CD4-positive, alpha-beta T cell (primary cell): ENCODE results near the gene CORT. TPM values are rescaled to one million over a fixed set of nuclear protein-coding genes. Genes with fewer than 3 reads are reported as not detected.

Experiments
- ATAC-seq: fragments of 200-7000 bp; cut with Tn5 transposase; one replicate; pipeline ENCODE4 v1.10.0; 2022; ENCODE audit warnings: mild to moderate bottlenecking; ENCODE audit not compliant: poor library complexity
- CTCF ChIA-PET: fragments of 350-600 bp; sonication (Branson Sonifier 250); formaldehyde crosslinking; loops from one replicate; lab custom pipeline; 2021; ENCODE audit warnings: antibody characterized with exemption, inconsistent platforms; lab: Charles Lee
- POLR2A ChIA-PET: fragments of 350-600 bp; sonication (Branson Sonifier 250); formaldehyde crosslinking; loops from one replicate; lab custom pipeline; 2021; ENCODE audit warnings: antibody characterized with exemption, inconsistent platforms; lab: Charles Lee
- DNase-seq, 14 experiments: peaks; one replicate each; pipeline ENCODE4 v3.0.0-alpha.2; 2013 to 2020; ENCODE audit warnings: mixed read lengths in 2 of 14
- H3K27ac ChIP-seq, 2 donors: one replicate each; pipeline versions ENCODE4 v1.5.1 to v1.7.0; 2013; ENCODE audit warnings: low read length in 2 of 2, low read depth in 1 of 2, mild to moderate bottlenecking in 1 of 2
- H3K27me3 ChIP-seq, 2 experiments: 1 replicate in 1 of 2; 2 replicates in 1 of 2; pipeline versions ENCODE4 v1.6.1 to v1.7.0; 2013; ENCODE audit warnings: low read length in 2 of 2, control low read depth in 1 of 2, mild to moderate bottlenecking in 1 of 2, moderate library complexity in 1 of 2; ENCODE audit not compliant: insufficient read depth in 2 of 2, control insufficient read depth in 1 of 2
- H3K36me3 ChIP-seq: one replicate; pipeline ENCODE4 v1.6.1; 2013; ENCODE audit warnings: low read length, control low read depth; ENCODE audit not compliant: insufficient read depth
- H3K4me1 ChIP-seq: one replicate; pipeline ENCODE4 v1.6.1; 2013; ENCODE audit warnings: low read length, control low read depth; ENCODE audit not compliant: insufficient read depth
- H3K4me3 ChIP-seq: one replicate; pipeline ENCODE4 v1.5.1; 2013; ENCODE audit warnings: mild to moderate bottlenecking, low read length, moderate library complexity
- H3K9me3 ChIP-seq, 2 experiments: 1 replicate in 1 of 2; 2 replicates in 1 of 2; pipeline versions ENCODE4 v1.6.1 to v1.7.0; 2013; ENCODE audit warnings: low read length in 2 of 2, mild to moderate bottlenecking in 2 of 2, control low read depth in 1 of 2, moderate library complexity in 1 of 2; ENCODE audit not compliant: control insufficient read depth in 1 of 2, insufficient read depth in 1 of 2
- H3K27ac Mint-ChIP-seq: one replicate; pipeline ENCODE4 v1.8.0; 2020; ENCODE audit warnings: mixed read lengths
- H3K27me3 Mint-ChIP-seq: one replicate; pipeline ENCODE4 v1.8.0; 2021; ENCODE audit warnings: mixed read lengths
- H3K36me3 Mint-ChIP-seq: one replicate; pipeline ENCODE4 v1.8.0; 2021; ENCODE audit warnings: low read depth, mixed read lengths
- H3K4me1 Mint-ChIP-seq: one replicate; pipeline ENCODE4 v1.8.0; 2021; ENCODE audit warnings: low read depth, mixed read lengths
- H3K4me3 Mint-ChIP-seq: one replicate; pipeline ENCODE4 v1.8.0; 2020; ENCODE audit warnings: mild to moderate bottlenecking, mixed read lengths
- H3K9me3 Mint-ChIP-seq: one replicate; pipeline ENCODE4 v1.8.0; 2020; ENCODE audit warnings: mixed read lengths
- CTCF ChIP-seq: fragments of 200-600 bp; IDR thresholded peaks from one replicate; pipeline ENCODE4 v1.8.0; 2022; ENCODE audit warnings: antibody characterized with exemption, mild to moderate bottlenecking
- intact Hi-C, 2 experiments: fragments of 100-400 bp; cut with DNase I in 1 of 2; cut with micrococcal nuclease in 1 of 2; formaldehyde crosslinking; loops; one replicate each; pipeline versions ENCODE4 v1.15.1 to v1.9.0; 2023 to 2025; cut with DNase I, micrococcal nuclease
- total RNA-seq, 174 experiments: library from RNA in 2 of 174; stranded (reverse) in 2 of 174; gene quantifications; one replicate each; pipeline ENCODE4 v1.2.3 and lab custom pipeline; 2021 to 2026

CORT gene
- total RNA-seq, 2 experiments from 2014 or later: 0.25 TPM; not detected in 1

DNA sequence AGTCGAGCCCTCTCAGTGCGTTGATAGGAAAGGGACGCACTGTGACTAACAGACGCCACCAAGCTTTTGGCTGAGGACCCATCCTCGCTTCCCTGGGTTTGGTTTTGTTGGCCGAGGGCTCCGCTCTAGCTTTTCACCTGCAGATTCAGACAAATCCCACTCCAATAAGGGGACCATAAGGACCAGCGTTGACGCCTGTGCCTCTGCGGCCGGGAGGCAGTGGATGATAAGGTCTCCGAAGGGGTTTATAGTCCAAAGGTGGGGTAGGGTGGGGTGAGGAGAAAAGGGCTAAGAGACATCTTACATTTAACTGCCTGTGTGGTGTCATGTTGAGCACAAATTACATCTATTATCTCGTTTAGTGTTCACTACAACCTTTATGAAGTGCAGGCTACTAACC is 25.7 kb downstream of the CORT start:
- Histone ChIP-seq H3K4me1 (peaks cover 45% of the 10 kb centered on the region), H3K9me3 (no peaks in the 10 kb centered on the region), H3K27me3 (no peaks in the 10 kb centered on the region), H3K4me3 (peak overlapping the region; percentile 73), H3K36me3 (no peaks in the 10 kb centered on the region), H3K27ac (peak overlapping the region; percentile 41 to 69)
- DNase-seq: no peak
- no peaks in the 10 kb centered on the region for H3K9me3 Mint-ChIP-seq
- no peak for TF ChIP-seq CTCF
- H3K4me1 Mint-ChIP-seq: peaks cover 57% of the 10 kb centered on the region
- intact Hi-C loops: loop anchor here (2.0 to 10.0 kb wide), 5 partner anchors 19 to 1757 kb away; partner anchors contain the start of genes H6PD (in 1 of the 2), PGD (in 1 of the 2), TARDBP (in 1 of the 2) and VPS13D (in 1 of the 2)
- ATAC-seq: no peak
- H3K27me3 Mint-ChIP-seq: no peaks in the 10 kb centered on the region
- H3K36me3 Mint-ChIP-seq: peaks cover 17% of the 10 kb centered on the region
- peak overlapping the region; percentile 89 for H3K27ac Mint-ChIP-seq
- peak overlapping the region; percentile 97 for H3K4me3 Mint-ChIP-seq
- CTCF ChIA-PET: interaction anchor here (1.0 to 1.3 kb wide), 3 partner anchors 19 to 45 kb away, joined by 3 to 5 read pairs (median 4); partner anchors contain the start of gene CENPS
- POLR2A ChIA-PET: interaction anchor here (0.5 to 1.4 kb wide), 5 partner anchors 19 to 691 kb away, joined by 4 to 11 read pairs (median 7); partner anchors contain the start of genes CENPS and PGD

- POLR2A ChIA-PET: no interaction called here
- Mint-ChIP-seq H3K4me3 (no peak overlapping the region), H3K27me3 (no peaks in the 10 kb centered on the region), H3K36me3 (peaks cover 11% of the 10 kb centered on the region), H3K27ac (no peak overlapping the region), H3K4me1 (peaks cover 38% of the 10 kb centered on the region), H3K9me3 (no peaks in the 10 kb centered on the region)
- no peaks in the 10 kb centered on the region for H3K27me3 ChIP-seq
- H3K36me3 ChIP-seq: no peaks in the 10 kb centered on the region
- intact Hi-C loops: loop anchor here (5.0 to 10.0 kb wide), 4 partner anchors 84 to 1753 kb away; partner anchors contain the start of genes H6PD (in 1 of the 2), PGD (in 1 of the 2), TARDBP (in 1 of the 2) and VPS13D (in 1 of the 2)
- no peak for DNase-seq
- H3K27ac ChIP-seq: no peak overlapping the region
- CTCF ChIA-PET: no interaction called here
- no peak for TF ChIP-seq CTCF
- no peak overlapping the region for H3K4me3 ChIP-seq
- no peak for ATAC-seq
- H3K4me1 ChIP-seq: peaks cover 23% of the 10 kb centered on the region
- no peaks in the 10 kb centered on the region for H3K9me3 ChIP-seq
These were observed 29.5 kb downstream of the CORT start for GRCh38 chr1:10479296-10479695.

DNA sequence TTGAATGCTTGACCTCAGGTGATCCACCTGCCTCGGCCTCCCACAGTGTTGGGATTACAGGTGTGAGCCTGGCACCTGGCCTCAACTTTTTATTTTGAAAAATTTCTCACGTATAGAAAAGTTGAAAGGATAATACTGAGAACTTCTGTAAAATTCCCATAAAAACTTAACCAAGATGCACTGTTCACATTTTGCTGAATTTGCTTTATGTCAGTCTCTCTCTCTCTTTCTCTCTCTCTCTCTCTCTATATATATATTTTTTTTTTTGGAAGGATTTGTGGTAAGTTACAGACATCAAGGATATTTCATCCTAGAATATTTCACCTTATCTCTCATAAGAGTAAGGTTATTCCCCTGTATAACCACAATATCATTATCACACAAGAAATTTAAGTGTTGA is 30.8 kb downstream of the CORT start:
- ATAC-seq: no peak
- H3K27ac ChIP-seq: no peak overlapping the region
- CTCF ChIA-PET: no interaction called here
- DNase-seq: no peak
- no peak overlapping the region for H3K4me3 Mint-ChIP-seq
- H3K4me1 Mint-ChIP-seq: peaks cover 35% of the 10 kb centered on the region
- peaks cover 3% of the 10 kb centered on the region for H3K9me3 Mint-ChIP-seq
- H3K27ac Mint-ChIP-seq: no peak overlapping the region
- H3K27me3 ChIP-seq: no peaks in the 10 kb centered on the region
- H3K36me3 Mint-ChIP-seq: peaks cover 14% of the 10 kb centered on the region
- peaks cover 0 to under 1% of the 10 kb centered on the region in 2 experiments for H3K9me3 ChIP-seq
- intact Hi-C loops: no loop called here
- no peak overlapping the region for H3K4me3 ChIP-seq
- H3K27me3 Mint-ChIP-seq: no peaks in the 10 kb centered on the region
- H3K36me3 ChIP-seq: no peaks in the 10 kb centered on the region
- POLR2A ChIA-PET: no interaction called here
- peaks cover 13% of the 10 kb centered on the region for H3K4me1 ChIP-seq
- TF ChIP-seq CTCF: no peak
